K562 (cell line): ENCODE measurements around the gene WDCP.

Experiments
- NR1H2 ChIP-seq: sonication (generic); formaldehyde crosslinking; IDR thresholded peaks from 2 replicates; pipeline ENCODE4 v1.4.0; 2020; ENCODE audit warnings: mild to moderate bottlenecking, missing genetic modification reagents
- POLR2A ChIP-seq: fragments of 450-650 bp; conservative IDR thresholded peaks from 2 replicates; pipeline ENCODE4 v1.6.1; 2016
- TEAD1 ChIP-seq, 2 experiments: fragments of 450-650 bp in 1 of 2; sonication (generic) in 1 of 2; formaldehyde crosslinking; IDR thresholded peaks; 2 replicates each; pipeline versions ENCODE4 v1.4.0 to v1.8.0; 2020 to 2022; ENCODE audit warnings: mild to moderate bottlenecking in 2 of 2, missing genetic modification reagents in 1 of 2
- TF ChIP-seq, protein P1 (sequence below): fragments of 250-450 bp; sonication (Bioruptor Pico); IDR thresholded peaks from 2 replicates; pipeline ENCODE4 v1.4.0; 2020; ENCODE audit warnings: mild to moderate bottlenecking, moderate library complexity, borderline replicate concordance
- TF ChIP-seq, protein P2 (sequence below): sonication (generic); formaldehyde crosslinking; IDR thresholded peaks from 2 replicates; pipeline ENCODE4 v1.8.1; 2023; ENCODE audit warnings: mild to moderate bottlenecking, missing genetic modification reagents

DNA sequence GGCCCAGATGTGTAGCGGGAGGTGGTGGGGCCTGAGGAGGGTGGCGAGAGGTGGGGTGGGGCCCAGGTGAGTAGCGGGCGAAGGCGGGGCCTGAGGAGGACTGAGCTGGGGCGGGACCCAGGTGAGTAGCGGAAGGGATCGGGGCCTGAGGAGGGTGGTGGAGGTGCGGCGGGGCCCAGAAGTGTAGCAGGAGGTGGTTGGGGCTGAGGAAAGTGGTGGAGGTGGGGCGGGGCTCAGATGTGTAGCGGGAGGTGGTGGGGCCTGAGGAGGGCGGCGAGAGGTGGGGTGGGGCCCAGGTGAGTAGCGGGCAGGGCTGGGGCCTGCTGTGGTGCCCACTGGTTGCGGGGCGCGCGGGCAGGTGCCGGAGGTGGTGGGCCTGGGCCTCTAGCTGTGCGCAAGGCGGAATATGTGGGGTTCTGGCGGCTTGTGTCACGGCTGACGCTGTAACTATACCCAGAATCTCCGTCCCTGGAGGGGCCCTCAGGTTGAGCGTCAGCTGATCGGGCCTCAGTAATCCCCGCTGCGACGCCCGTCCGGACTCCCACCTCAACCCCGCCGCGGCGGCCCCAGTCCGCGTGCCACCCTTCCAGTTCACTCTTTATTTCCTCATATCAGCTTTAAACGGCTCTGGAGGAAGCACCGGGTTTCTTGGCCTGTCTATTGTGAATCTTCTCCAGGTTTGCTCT is 29.8 kb upstream of the WDCP start:
- TF ChIP-seq POLR2A (no peak), TEAD1 (CRISPR knock-in tag; IDR thresholded peaks at IDR 0.05) (no peak), NR1H2 (CRISPR knock-in tag) (no peak)
- TF ChIP-seq, protein P1, sequence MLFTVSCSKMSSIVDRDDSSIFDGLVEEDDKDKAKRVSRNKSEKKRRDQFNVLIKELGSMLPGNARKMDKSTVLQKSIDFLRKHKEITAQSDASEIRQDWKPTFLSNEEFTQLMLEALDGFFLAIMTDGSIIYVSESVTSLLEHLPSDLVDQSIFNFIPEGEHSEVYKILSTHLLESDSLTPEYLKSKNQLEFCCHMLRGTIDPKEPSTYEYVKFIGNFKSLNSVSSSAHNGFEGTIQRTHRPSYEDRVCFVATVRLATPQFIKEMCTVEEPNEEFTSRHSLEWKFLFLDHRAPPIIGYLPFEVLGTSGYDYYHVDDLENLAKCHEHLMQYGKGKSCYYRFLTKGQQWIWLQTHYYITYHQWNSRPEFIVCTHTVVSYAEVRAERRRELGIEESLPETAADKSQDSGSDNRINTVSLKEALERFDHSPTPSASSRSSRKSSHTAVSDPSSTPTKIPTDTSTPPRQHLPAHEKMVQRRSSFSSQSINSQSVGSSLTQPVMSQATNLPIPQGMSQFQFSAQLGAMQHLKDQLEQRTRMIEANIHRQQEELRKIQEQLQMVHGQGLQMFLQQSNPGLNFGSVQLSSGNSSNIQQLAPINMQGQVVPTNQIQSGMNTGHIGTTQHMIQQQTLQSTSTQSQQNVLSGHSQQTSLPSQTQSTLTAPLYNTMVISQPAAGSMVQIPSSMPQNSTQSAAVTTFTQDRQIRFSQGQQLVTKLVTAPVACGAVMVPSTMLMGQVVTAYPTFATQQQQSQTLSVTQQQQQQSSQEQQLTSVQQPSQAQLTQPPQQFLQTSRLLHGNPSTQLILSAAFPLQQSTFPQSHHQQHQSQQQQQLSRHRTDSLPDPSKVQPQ (CRISPR knock-in tag) = no peak
- TF ChIP-seq, protein P2, sequence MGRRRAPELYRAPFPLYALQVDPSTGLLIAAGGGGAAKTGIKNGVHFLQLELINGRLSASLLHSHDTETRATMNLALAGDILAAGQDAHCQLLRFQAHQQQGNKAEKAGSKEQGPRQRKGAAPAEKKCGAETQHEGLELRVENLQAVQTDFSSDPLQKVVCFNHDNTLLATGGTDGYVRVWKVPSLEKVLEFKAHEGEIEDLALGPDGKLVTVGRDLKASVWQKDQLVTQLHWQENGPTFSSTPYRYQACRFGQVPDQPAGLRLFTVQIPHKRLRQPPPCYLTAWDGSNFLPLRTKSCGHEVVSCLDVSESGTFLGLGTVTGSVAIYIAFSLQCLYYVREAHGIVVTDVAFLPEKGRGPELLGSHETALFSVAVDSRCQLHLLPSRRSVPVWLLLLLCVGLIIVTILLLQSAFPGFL (CRISPR knock-in tag) = no peak
